Fibroblast of lung (primary cell): ENCODE results near the gene NCOA1.

ENCODE experiments used
- CTCF ChIP-seq, 2 donors: IDR thresholded peaks in 1 of 2; conservative IDR thresholded peaks in 1 of 2; 1 replicate in 1 of 2; 2 replicates in 1 of 2; pipeline ENCODE4 v1.5.1; 2011 to 2012; ENCODE audit warnings: low read length in 2 of 2, control low read depth in 1 of 2, inconsistent platforms in 1 of 2, low read depth in 1 of 2, mild to moderate bottlenecking in 1 of 2
- EZH2 ChIP-seq: IDR thresholded peaks from 2 replicates; pipeline ENCODE4 v1.5.1; 2012; ENCODE audit warnings: low read length, control low read depth, mild to moderate bottlenecking; ENCODE audit errors: missing control alignments

GRCh38 chr2:24463271-24463670, 27.8 kb upstream of the NCOA1 start:
- TF ChIP-seq CTCF (conservative IDR thresholded peaks at IDR 0.05 in 1 of 2, IDR thresholded peaks at IDR 0.05 in 1 of 2; ENCODE audit: low read depth in 1 of 2, low read length in 2 of 2) (no peak), EZH2 (no peak)
